B cell (primary cell): ENCODE measurements around the gene NXNL1. TPM values are rescaled to one million over a fixed set of nuclear protein-coding genes. Genes with fewer than 3 reads are reported as not detected.

Experiments used
- ATAC-seq: fragments of 200-7000 bp; cut with Tn5 transposase; one replicate; pipeline ENCODE4 v1.10.0; 2021; ENCODE audit warnings: low read depth, mild to moderate bottlenecking, moderate number of reproducible peaks, moderate library complexity
- CTCF ChIA-PET: fragments of 350-600 bp; sonication (Branson Sonifier 250); formaldehyde crosslinking; loops from one replicate; lab custom pipeline; 2021; ENCODE audit warnings: antibody characterized with exemption, inconsistent platforms; lab: Charles Lee
- POLR2A ChIA-PET: fragments of 350-600 bp; sonication (Branson Sonifier 250); formaldehyde crosslinking; loops from one replicate; lab custom pipeline; 2021; ENCODE audit warnings: antibody characterized with exemption; lab: Charles Lee
- DNase-seq: peaks from one replicate; pipeline ENCODE4 v3.0.0; 2013
- H2AFZ ChIP-seq: 2 replicates; pipeline ENCODE4 v1.6.1; 2012; ENCODE audit warnings: mild to moderate bottlenecking, low read depth, low read length; ENCODE audit not compliant: insufficient read depth, poor library complexity, severe bottlenecking
- H3K27ac ChIP-seq, 2 donors: 1 replicate in 1 of 2; 2 replicates in 1 of 2; pipeline ENCODE4 v1.5.1; 2012 to 2013; ENCODE audit warnings: low read length in 2 of 2, mild to moderate bottlenecking in 2 of 2, moderate library complexity in 1 of 2
- H3K27me3 ChIP-seq, 4 experiments: fragments of 200-600 bp in 1 of 4; sonication (generic) in 1 of 4; replicated peaks in 1 of 4; 1 replicate in 2 of 4; 2 replicates in 2 of 4; pipeline versions ENCODE4 v1.6.1 to v1.7.0; 2013 to 2016; ENCODE audit warnings: low read length in 3 of 4, mild to moderate bottlenecking in 2 of 4, mixed read lengths in 1 of 4, moderate library complexity in 1 of 4; ENCODE audit not compliant: insufficient read depth in 4 of 4, control insufficient read depth in 3 of 4; ENCODE audit errors: control extremely low read depth in 1 of 4
- H3K36me3 ChIP-seq, 2 experiments: replicated peaks in 1 of 2; 1 replicate in 1 of 2; 2 replicates in 1 of 2; pipeline versions ENCODE4 v1.6.1 to v1.7.1; 2013; ENCODE audit warnings: low read length in 1 of 2; ENCODE audit not compliant: insufficient read depth in 2 of 2, control insufficient read depth in 1 of 2; ENCODE audit errors: control extremely low read depth in 1 of 2, extremely low read depth in 1 of 2
- H3K4me1 ChIP-seq, 2 donors: fragments of 200-600 bp in 1 of 2; sonication (generic) in 1 of 2; 1 replicate in 1 of 2; 2 replicates in 1 of 2; pipeline versions ENCODE4 v1.5.1 to v1.6.1; 2013 to 2017; ENCODE audit warnings: low read length in 2 of 2; ENCODE audit not compliant: control insufficient read depth in 2 of 2, insufficient read depth in 2 of 2
- H3K4me2 ChIP-seq: replicated peaks from 2 replicates; pipeline ENCODE3; 2012; ENCODE audit warnings: mild to moderate bottlenecking, low read depth, low read length; ENCODE audit not compliant: poor library complexity, severe bottlenecking
- H3K4me3 ChIP-seq, 5 experiments: fragments of 200-600 bp in 1 of 5; sonication (generic) in 1 of 5; 1 replicate in 3 of 5; 2 replicates in 2 of 5; pipeline versions ENCODE4 v1.5.1 to v1.7.0; 2011 to 2016; ENCODE audit warnings: low read length in 4 of 5, mild to moderate bottlenecking in 4 of 5, low read depth in 2 of 5, control low read depth in 1 of 5, moderate library complexity in 1 of 5; ENCODE audit not compliant: insufficient read depth in 1 of 5; ENCODE audit errors: control extremely low read depth in 1 of 5, extremely low read depth in 1 of 5
- H3K79me2 ChIP-seq: fragments of 200-600 bp; sonication (generic); one replicate; pipeline ENCODE4 v1.6.0; 2016; ENCODE audit warnings: low read length; ENCODE audit not compliant: control insufficient read depth, insufficient read depth
- H3K9ac ChIP-seq: fragments of 200-600 bp; sonication (generic); 2 replicates; pipeline ENCODE4 v1.6.1; 2017; ENCODE audit warnings: mild to moderate bottlenecking, low read length, moderate library complexity
- H3K9me3 ChIP-seq, 3 donors: one replicate each; pipeline versions ENCODE4 v1.6.1 to v1.7.1; 2013; ENCODE audit warnings: low read length in 2 of 3; ENCODE audit not compliant: control insufficient read depth in 2 of 3, insufficient read depth in 1 of 3; ENCODE audit errors: control extremely low read depth in 1 of 3
- H4K20me1 ChIP-seq: 2 replicates; pipeline ENCODE4 v1.6.0; 2012; ENCODE audit warnings: mild to moderate bottlenecking, low read length; ENCODE audit not compliant: insufficient read depth, control insufficient read depth, poor library complexity, severe bottlenecking
- H3K27ac Mint-ChIP-seq: one replicate; pipeline ENCODE4 v1.8.0; 2021; ENCODE audit warnings: mixed read lengths
- H3K27me3 Mint-ChIP-seq: one replicate; pipeline ENCODE4 v1.8.0; 2021; ENCODE audit warnings: mixed read lengths
- H3K4me1 Mint-ChIP-seq: one replicate; pipeline ENCODE4 v1.8.0; 2021; ENCODE audit warnings: mixed read lengths
- H3K4me3 Mint-ChIP-seq: one replicate; pipeline ENCODE4 v1.8.0; 2021; ENCODE audit warnings: mixed read lengths
- H3K9me3 Mint-ChIP-seq: one replicate; pipeline ENCODE4 v1.8.0; 2022; ENCODE audit warnings: mixed read lengths; ENCODE audit not compliant: insufficient read depth
- CTCF ChIP-seq: fragments of 200-600 bp; IDR thresholded peaks from one replicate; pipeline ENCODE4 v1.8.0; 2022; ENCODE audit warnings: antibody characterized with exemption, mild to moderate bottlenecking
- EZH2 ChIP-seq: IDR thresholded peaks from 2 replicates; pipeline ENCODE4 v1.6.1; 2012; ENCODE audit warnings: borderline replicate concordance, low read depth, mild to moderate bottlenecking, moderate library complexity, low read length; ENCODE audit not compliant: insufficient read depth, poor library complexity, severe bottlenecking
- WGBS: methylation state at CpG from one replicate; pipeline ENCODE4 v1.1.5; 2013; ENCODE audit warnings: missing lambda C conversion rate; ENCODE audit not compliant: insufficient coverage; 5-methylcytosine and 5-hydroxymethylcytosine counted together
- intact Hi-C: fragments of 100-400 bp; cut with micrococcal nuclease; formaldehyde crosslinking; loops from one replicate; pipeline ENCODE4 v1.10.0; 2022
- polyA plus RNA-seq: library from polyadenylated mRNA; depleted of rRNA; stranded (reverse); fragments of >200 nt; gene quantifications from 2 replicates; pipeline ENCODE4 v1.2.3, GENCODE V29; 2012
- total RNA-seq, 2 donors: library from RNA; stranded (reverse); fragments of 120-200 nt in 1 of 2; gene quantifications; 1 replicate in 1 of 2; 2 replicates in 1 of 2; pipeline versions ENCODE4 v1.2.3 to v1.2.4, GENCODE V29; 2013 to 2022

Gene NXNL1
- total and polyA plus RNA-seq, 2 donors (not counting 1 experiment from before 2014, with no cell fraction given) = not detected

GRCh38 chr19:17420475-17420924 is 40.2 kb downstream of the NXNL1 start:
- peak overlapping the region in 1 of 2 donors; percentile 24 for H3K27ac ChIP-seq
- Mint-ChIP-seq H3K27me3 (no peaks in the 10 kb centered on the region), H3K4me3 (peak overlapping the region; percentile 96), H3K27ac (peak overlapping the region; percentile 74), H3K4me1 (peaks cover 15% of the 10 kb centered on the region), H3K9me3 (no peaks in the 10 kb centered on the region)
- peak overlapping the region; percentile 98 for H3K4me2 ChIP-seq
- H3K9ac ChIP-seq = peak overlapping the region; percentile 74
- no peaks in the 10 kb centered on the region for H4K20me1 ChIP-seq
- DNase-seq = no peak
- H3K27me3 ChIP-seq = no peaks in the 10 kb centered on the region
- ChIA-PET CTCF (no interaction called here), POLR2A (interaction anchor here (1.5 to 1.9 kb wide), 2 partner anchors 14 to 85 kb away, joined by 5 to 10 read pairs; partner anchors contain the start of gene ANO8)
- H2AFZ ChIP-seq = peak overlapping the region; percentile 94
- intact Hi-C loops = no loop called here
- peak overlapping the region; percentile 45 to 89 (median 76) for H3K4me3 ChIP-seq
- peaks cover 6% of the 10 kb centered on the region for H3K79me2 ChIP-seq
- H3K9me3 ChIP-seq = no peaks in the 10 kb centered on the region
- 7% methylated on average over 25 of the region's 25 CpGs for WGBS
- TF ChIP-seq CTCF = no peak
- TF ChIP-seq EZH2 = no peak
- no peak for ATAC-seq
- peaks cover 12 to 16% of the 10 kb centered on the region in 2 donors for H3K4me1 ChIP-seq
- H3K36me3 ChIP-seq = peaks cover 0 to 4% of the 10 kb centered on the region in 2 experiments
